MCF 10A (cell line): ENCODE data around the gene NEK3. TPM values are rescaled to one million over a fixed set of nuclear protein-coding genes. Genes with fewer than 3 reads are reported as not detected.

ENCODE experiments used
- BruUV-seq: library from RNA; stranded (reverse); fragments of 400-500 nt; replicated peaks from 2 replicates; lab custom pipeline; 2021; lab: Mats Ljungman, UMichigan
- CTCF ChIA-PET: fragments of 300-600 bp; sonication (Branson Sonifier 250); formaldehyde crosslinking; extraction: SDS; loops from one replicate; lab custom pipeline; 2021; ENCODE audit warnings: antibody characterized with exemption, inconsistent platforms; lab: Yijun Ruan, JAX
- POLR2A ChIA-PET: fragments of 300-600, 350-650 bp; sonication (Branson Sonifier 250); formaldehyde crosslinking; extraction: SDS; loops from one replicate; lab custom pipeline; 2020; ENCODE audit warnings: antibody characterized with exemption, inconsistent platforms; lab: Yijun Ruan, JAX
- DNase-seq: peaks from one replicate; pipeline ENCODE4 v3.0.0-alpha.2; 2018; ENCODE audit not compliant: unreplicated experiment
- H3K27ac Mint-ChIP-seq: one replicate; pipeline ENCODE4 v1.8.0; 2022; ENCODE audit warnings: mild to moderate bottlenecking, low read depth, mixed read lengths; ENCODE audit not compliant: unreplicated experiment
- H3K27me3 Mint-ChIP-seq: one replicate; pipeline ENCODE4 v1.8.0; 2022; ENCODE audit warnings: mixed read lengths; ENCODE audit not compliant: insufficient read depth, unreplicated experiment
- H3K36me3 Mint-ChIP-seq: one replicate; pipeline ENCODE4 v1.8.0; 2022; ENCODE audit warnings: mild to moderate bottlenecking, moderate library complexity, mixed read lengths; ENCODE audit not compliant: insufficient read depth, unreplicated experiment
- H3K4me1 Mint-ChIP-seq: one replicate; pipeline ENCODE4 v1.8.0; 2022; ENCODE audit warnings: mixed read lengths; ENCODE audit not compliant: insufficient read depth, unreplicated experiment
- H3K4me3 Mint-ChIP-seq: one replicate; pipeline ENCODE4 v1.8.0; 2022; ENCODE audit warnings: mild to moderate bottlenecking, moderate library complexity, mixed read lengths; ENCODE audit not compliant: unreplicated experiment
- H3K9me3 Mint-ChIP-seq: one replicate; pipeline ENCODE4 v1.8.0; 2022; ENCODE audit warnings: mixed read lengths; ENCODE audit not compliant: unreplicated experiment
- CTCF ChIP-seq: fragments of 200-600 bp; IDR thresholded peaks from one replicate; pipeline ENCODE4 v1.8.0; 2022; ENCODE audit warnings: antibody characterized with exemption, mild to moderate bottlenecking; ENCODE audit not compliant: unreplicated experiment
- intact Hi-C: fragments of 100-400 bp; cut with micrococcal nuclease; formaldehyde crosslinking; loops from 2 replicates; pipeline ENCODE4 v1.14.1; 2022
- total RNA-seq: library from RNA; stranded (reverse); gene quantifications from 2 replicates; pipeline ENCODE4 v1.2.3, GENCODE V29; 2022

The NEK3 gene
- total RNA-seq, 1 experiment from 2014 or later: 23.7 TPM

GRCh38 chr13:52127783-52128702 is 31.4 kb downstream of the NEK3 start:
- Mint-ChIP-seq H3K27ac (no peak overlapping the region), H3K36me3 (peaks cover 16% of the 10 kb centered on the region), H3K4me1 (peaks cover 5% of the 10 kb centered on the region), H3K4me3 (peak overlapping the region; percentile 78), H3K27me3 (no peaks in the 10 kb centered on the region), H3K9me3 (no peaks in the 10 kb centered on the region)
- intact Hi-C loops: loop anchor here (1.0 to 10.0 kb wide), 6 partner anchors 57 to 841 kb away; no protein-coding TSS in a partner anchor
- BruUV-seq: no TSS peak
- ChIA-PET CTCF (interaction anchor here (0.5 to 6.9 kb wide), 47 partner anchors 9 to 1003 kb away, joined by 3 to 126 read pairs (median 5); partner anchors contain the start of genes ALG11 and NEK3), POLR2A (interaction anchor here (0.7 to 2.3 kb wide), 16 partner anchors 11 to 445 kb away, joined by 3 to 8 read pairs (median 4); partner anchors contain the start of gene ALG11)
- peak; percentile 80 for DNase-seq
- peak; percentile 79 for TF ChIP-seq CTCF

DNA sequence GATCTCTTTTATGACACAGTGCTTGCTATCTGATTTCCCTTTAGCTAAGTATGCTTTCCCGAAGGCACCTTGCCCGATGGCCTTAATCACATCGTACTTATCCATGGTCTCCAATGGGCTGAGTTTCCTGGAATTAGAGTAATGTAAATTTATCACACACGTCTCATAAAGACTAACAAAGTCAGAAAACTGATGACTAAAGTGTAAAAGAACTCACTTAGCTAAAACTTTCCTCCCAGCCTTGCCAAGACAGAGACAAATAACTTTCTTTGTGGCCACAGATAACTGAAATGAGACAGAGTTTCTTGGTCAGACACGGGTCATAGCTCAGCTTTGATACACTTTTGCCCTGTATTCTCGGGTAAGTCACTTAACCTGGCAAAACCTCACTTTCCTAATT is 32.0 kb downstream of the NEK3 start:
- TF ChIP-seq CTCF: no peak
- ChIA-PET POLR2A (interaction anchor here (0.6 to 2.3 kb wide), 17 partner anchors 10 to 325 kb away, joined by 3 to 8 read pairs (median 4); partner anchors contain the start of gene ALG11), CTCF (interaction anchor here (0.5 to 6.9 kb wide), 37 partner anchors 10 to 327 kb away, joined by 3 to 126 read pairs (median 5); partner anchors contain the start of genes ALG11 and NEK3)
- Mint-ChIP-seq H3K36me3 (peaks cover 10% of the 10 kb centered on the region), H3K4me3 (peak overlapping the region; percentile 78), H3K9me3 (no peaks in the 10 kb centered on the region), H3K27ac (no peak overlapping the region), H3K27me3 (no peaks in the 10 kb centered on the region), H3K4me1 (peaks cover 5% of the 10 kb centered on the region)
- intact Hi-C loops: loop anchor here (1.0 to 10.0 kb wide), 6 partner anchors 56 to 840 kb away; no protein-coding TSS in a partner anchor
- DNase-seq: no peak
- BruUV-seq: no TSS peak

DNA sequence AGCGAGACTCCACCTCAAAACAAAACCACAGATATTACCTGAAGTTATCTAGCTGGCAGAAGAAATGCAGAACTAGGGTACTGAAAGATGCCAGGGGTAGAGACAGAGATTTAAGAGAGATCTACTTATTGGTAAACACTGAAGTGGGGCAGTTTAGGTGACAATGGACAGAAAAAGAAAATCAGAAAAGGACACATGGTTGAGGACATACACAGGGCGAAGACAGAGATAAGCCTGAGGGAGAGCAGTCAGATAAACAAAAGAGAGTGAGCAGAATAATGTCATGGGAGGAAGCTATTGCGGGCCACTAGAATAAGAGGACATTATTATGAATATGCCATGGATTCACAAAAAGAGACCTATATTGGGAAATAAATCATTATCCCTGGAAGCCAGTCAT is 33.9 kb downstream of the NEK3 start:
- no peak for DNase-seq
- H3K27ac Mint-ChIP-seq: no peak overlapping the region
- no peak overlapping the region for H3K4me3 Mint-ChIP-seq
- TF ChIP-seq CTCF: no peak
- intact Hi-C loops: loop anchor here (5.0 to 10.0 kb wide), 2 partner anchors 69 to 838 kb away; no protein-coding TSS in a partner anchor
- ChIA-PET POLR2A (interaction anchor here (1.2 kb wide), 1 partner anchor 113 kb away, joined by 3 read pairs; the partner anchor contains the start of gene ALG11), CTCF (interaction anchor here (0.7 to 6.9 kb wide), 7 partner anchors 54 to 311 kb away, joined by 3 to 126 read pairs (median 9); no protein-coding TSS in a partner anchor)
- no peaks in the 10 kb centered on the region for H3K36me3 Mint-ChIP-seq
- no peaks in the 10 kb centered on the region for H3K4me1 Mint-ChIP-seq
- H3K27me3 Mint-ChIP-seq: no peaks in the 10 kb centered on the region
- no TSS peak for BruUV-seq
- H3K9me3 Mint-ChIP-seq: no peaks in the 10 kb centered on the region

- no peak overlapping the region for H3K4me3 Mint-ChIP-seq
- no TSS peak for BruUV-seq
- CTCF ChIA-PET: interaction anchor here (1.1 to 1.2 kb wide), 2 partner anchors 15 to 38 kb away, joined by 3 read pairs; no protein-coding TSS in a partner anchor
- POLR2A ChIA-PET: no interaction called here
- H3K36me3 Mint-ChIP-seq: no peaks in the 10 kb centered on the region
- no peak overlapping the region for H3K27ac Mint-ChIP-seq
- no peak for TF ChIP-seq CTCF
- no peaks in the 10 kb centered on the region for H3K4me1 Mint-ChIP-seq
- DNase-seq: no peak
- no peaks in the 10 kb centered on the region for H3K9me3 Mint-ChIP-seq
- peaks cover 14% of the 10 kb centered on the region for H3K27me3 Mint-ChIP-seq
- intact Hi-C loops: no loop called here
Observed at GRCh38 chr13:52118595-52118994, 40.8 kb downstream of the NEK3 start.
